Renal cortex interstitium (tissue), 11 donors: ENCODE data around the gene SWI5. TPM values are rescaled to one million over a fixed set of nuclear protein-coding genes. Genes with fewer than 3 reads are reported as not detected.
A peak's percentile ranks its signal among the peaks of the same experiment; 100 is the strongest.

Experiments
- DNase-seq, 11 donors: peaks; one replicate each; pipeline ENCODE4 v3.0.0-alpha.2; 2013; ENCODE audit warnings: low read depth in 9 of 11, low spot score in 4 of 11; ENCODE audit errors: extremely low read depth in 1 of 11
- polyA plus RNA-seq, 3 donors: library from polyadenylated mRNA; unstranded; fragments of 120-200 nt; gene quantifications; one replicate each; pipeline ENCODE4 v1.2.1, GENCODE V29; 2013; ENCODE audit not compliant: insufficient read length in 3 of 3

SWI5 gene
- polyA plus RNA-seq, 3 donors: 29.3 to 34.2 (median 30.3) TPM

- no peak for DNase-seq
Observed at GRCh38 chr9:128296340-128297220, 20.5 kb downstream of the SWI5 start.

GRCh38 chr9:128297221-128297773, 21.2 kb downstream of the SWI5 start:
- DNase-seq: no peak

DNA sequence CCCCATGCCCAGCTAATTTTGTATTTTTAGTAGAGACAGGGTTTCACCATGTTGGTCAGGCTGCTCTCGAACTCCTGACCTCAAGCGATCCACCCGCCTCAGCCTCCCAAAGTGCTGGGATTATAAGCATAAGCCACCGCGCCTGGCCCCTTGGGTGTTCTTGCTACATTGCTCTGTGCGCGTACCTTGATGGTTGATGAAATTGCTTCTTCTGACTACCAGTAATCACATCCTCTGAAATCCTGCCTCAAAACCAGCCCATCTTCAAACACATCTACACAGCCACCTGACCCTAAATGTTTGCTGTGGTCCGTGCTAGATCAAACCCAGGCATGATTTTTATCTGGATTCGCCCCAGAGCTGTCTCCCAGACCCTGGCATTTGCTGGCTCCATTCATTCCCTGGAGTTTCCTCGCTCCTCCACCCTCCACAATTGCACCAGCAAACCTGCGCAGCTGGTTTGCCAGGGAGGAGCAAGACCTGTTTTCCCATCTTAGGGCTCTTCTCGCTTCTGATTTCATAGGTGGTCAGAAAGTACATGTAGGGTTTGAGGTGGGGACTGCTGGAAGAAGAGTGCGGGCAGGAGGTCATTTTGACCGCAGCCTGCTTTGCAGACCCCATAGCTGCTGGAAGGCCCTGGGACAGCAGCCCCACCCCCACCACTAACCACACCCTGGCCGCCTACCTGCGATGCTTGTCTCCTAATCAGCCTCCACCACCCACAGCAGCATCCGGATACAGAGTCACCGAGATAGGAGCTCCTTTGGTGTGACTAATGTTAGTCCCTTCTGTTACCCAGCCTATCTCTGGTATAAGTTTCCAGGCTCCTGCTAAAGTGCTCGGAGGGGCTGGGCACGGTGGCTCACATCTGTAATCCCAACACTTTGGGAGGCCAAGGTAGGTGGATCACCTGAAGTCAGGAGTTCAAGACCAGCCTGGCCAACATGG, 22.7 kb downstream of the SWI5 start:
- no peak for DNase-seq

DNA sequence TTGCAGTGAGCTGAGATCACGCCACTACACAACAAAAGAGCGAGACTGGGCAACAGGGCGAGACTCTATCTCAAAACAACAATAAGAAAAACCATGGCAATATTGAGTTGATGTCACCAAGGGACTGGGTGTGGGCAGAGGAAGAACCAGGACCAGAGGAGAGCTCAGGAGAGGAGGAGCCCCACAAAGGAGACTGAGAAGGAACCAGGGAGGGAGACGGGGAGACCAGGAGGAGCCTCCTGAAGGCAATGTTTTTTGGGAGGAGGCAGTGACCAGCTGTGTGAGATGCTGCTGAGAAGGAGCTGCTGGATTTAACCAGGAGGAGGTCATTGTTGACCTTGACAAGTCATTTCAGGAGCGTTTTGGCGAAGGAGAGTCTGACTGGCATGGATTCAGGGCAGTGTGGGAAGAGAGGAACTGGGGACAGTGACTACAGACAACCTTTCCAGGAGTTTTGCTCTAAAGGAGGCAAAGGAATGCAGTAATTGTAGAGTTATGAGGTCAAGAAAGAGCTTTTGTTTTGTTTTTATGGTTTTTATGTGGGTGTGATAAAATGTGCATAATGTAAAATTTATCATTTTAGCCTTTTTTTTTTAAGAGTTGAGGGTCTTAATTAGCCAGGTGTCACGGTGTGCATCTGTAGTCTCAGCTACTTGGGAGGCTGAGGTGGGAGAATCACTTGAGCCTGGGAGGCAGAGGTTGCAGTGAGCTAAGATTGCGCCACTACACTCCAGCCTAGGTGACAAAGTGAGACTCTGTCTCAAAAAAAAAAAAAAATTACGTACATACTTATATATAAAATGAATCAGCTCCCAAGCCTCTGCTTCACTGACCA, 28.3 kb downstream of the SWI5 start:
- no peak for DNase-seq

GRCh38 chr9:128304971-128305288, 28.9 kb downstream of the SWI5 start:
- no peak for DNase-seq

DNA sequence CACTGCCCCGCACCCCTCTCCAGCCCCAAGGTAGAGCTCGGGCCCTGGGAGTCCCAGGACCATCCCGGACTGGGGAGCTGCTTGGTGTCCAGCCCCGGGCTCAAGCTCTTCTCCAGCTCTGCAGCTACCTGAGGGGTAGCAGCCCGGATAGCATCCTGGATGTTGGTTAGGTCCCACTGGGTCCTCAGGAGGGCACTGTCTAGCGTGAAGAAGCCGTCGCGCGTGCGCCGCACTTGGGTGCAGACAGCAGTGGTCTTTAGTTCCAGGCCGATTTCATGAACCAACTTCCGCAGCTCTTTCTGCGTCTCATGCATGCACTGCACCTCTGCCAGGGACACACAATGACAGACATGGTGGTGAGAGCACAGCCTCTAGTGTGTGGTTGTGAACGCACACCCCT, 33.5 kb downstream of the SWI5 start:
- no peak for DNase-seq

GRCh38 chr9:128310461-128310860, 34.4 kb downstream of the SWI5 start:
- DNase-seq: no peak

GRCh38 chr9:128314697-128315096, 38.6 kb downstream of the SWI5 start:
- DNase-seq: no peak

GRCh38 chr9:128316421-128316820, 40.3 kb downstream of the SWI5 start:
- DNase-seq: no peak

DNA sequence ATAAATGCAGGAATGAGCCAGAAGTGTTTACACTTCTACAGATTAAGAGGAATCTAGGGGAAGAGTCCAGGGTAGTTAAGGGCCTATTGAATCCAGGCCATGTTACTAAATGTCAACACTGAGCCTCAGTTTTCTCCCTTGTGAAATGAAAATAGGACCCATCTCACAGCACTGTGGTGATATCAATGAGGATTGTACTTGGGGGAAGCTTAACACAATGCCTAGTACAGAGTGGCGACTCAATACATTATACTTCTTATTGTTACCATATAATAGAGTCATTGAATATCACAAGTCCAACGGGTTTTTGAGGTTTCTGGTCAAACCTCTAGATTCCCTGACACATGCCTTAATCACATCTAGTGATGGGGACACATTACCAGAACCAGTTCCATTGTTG, 41.6 kb downstream of the SWI5 start:
- no peak for DNase-seq

GRCh38 chr9:128321343-128321742, 45.3 kb downstream of the SWI5 start:
- DNase-seq: no peak

GRCh38 chr9:128321879-128322403, 45.9 kb downstream of the SWI5 start:
- DNase-seq: no peak

DNA sequence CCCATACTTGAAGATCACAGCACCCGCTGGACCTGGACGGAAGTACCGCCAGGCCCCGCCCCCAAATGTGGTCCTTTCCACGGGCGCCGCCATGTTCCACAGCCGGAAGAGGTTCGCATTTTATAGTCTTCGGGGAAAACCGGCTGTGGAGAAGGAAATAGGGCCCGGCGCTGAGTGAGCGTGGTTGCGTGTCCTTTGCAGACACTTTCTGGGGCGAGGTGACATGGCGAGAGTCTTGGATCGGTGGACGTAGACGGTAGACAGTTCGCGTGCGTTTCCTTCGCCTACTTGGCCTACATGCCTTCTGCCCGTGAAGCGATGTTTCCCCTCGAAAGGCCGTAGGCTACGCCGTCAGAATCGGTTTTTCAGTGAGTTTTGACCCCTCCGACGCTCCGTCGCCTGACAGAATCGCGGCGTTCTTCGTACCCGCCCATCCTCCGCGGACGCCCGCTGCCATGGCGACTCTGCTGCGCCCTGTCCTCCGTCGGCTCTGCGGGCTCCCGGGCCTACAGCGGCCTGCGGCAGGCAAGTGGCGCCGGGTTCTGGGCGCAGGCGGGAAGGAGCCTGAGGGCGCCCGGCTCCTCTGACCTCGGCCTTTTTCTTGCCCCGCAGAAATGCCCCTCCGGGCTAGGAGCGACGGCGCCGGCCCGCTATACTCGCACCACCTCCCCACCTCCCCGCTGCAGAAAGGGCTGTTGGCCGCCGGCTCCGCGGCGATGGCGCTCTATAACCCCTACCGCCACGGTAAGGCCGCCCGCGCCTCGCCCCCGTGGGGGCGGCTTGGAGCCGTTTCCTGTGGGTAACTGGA, 46.5 kb downstream of the SWI5 start, which contains the start of the genes COQ4 and TRUB2:
Gene COQ4 (plus strand): TSS at position 436 of the 808 bp plus-strand sequence. CDS start 20 bp downstream, at position 456.
Gene TRUB2 (minus strand): TSS at position 44 of the 808 bp plus-strand sequence. CDS start 39 bp downstream, at position 5.
- peak; percentile 84 to 98 (median 93) for DNase-seq

- DNase-seq: no peak
Observed at GRCh38 chr9:128323212-128323730, 47.2 kb downstream of the SWI5 start.

- DNase-seq: no peak
Observed at GRCh38 chr9:128323791-128324190, 47.7 kb downstream of the SWI5 start.

GRCh38 chr9:128324401-128324800, 48.3 kb downstream of the SWI5 start:
- no peak for DNase-seq

DNA sequence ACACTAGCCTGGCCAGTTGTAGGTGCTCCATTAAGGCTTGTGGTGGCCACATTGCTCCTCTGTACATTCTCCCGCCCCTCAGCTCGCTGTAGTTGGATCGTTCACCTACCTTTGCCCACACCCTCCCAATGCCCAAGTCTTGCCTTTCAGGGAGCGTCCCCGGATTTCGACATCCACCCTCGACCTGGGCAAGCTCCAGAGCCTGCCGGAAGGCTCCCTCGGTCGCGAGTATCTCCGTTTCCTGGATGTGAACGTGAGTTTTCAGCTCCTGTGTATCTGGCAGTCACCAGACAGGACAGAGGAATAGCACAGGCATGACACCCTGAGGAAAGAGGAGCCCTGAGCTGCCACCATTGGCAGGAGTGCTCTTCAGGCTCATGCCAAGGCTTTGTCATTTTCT, 49.6 kb downstream of the SWI5 start:
- DNase-seq: no peak
